ENCODE data around the gene TCF3. TPM values are rescaled to one million over a fixed set of nuclear protein-coding genes. Genes with fewer than 3 reads are reported as not detected.

TCF3 gene
- total and polyA plus RNA-seq, 4 donors: 5.2 to 119 (median 12.8) TPM

GRCh38 chr19:1606138-1606651 lies 46.2 kb downstream of the TCF3 start:
- WGBS: 16% methylated on average over 16 of the region's 16 CpGs
- H3K36me3 ChIP-seq (ENCODE audit: control insufficient read depth in 4 of 4, insufficient read depth in 3 of 4, low read depth in 1 of 4, low read length in 3 of 4): peaks cover 0 to 5% (median 2%) of the 10 kb centered on the region in 4 donors
- H3K27me3 ChIP-seq (ENCODE audit: control insufficient read depth in 4 of 4, insufficient read depth in 4 of 4, low read length in 3 of 4): no peaks in the 10 kb centered on the region
- no peak for DNase-seq (ENCODE audit: low spot score)
- H3K4me1 ChIP-seq (ENCODE audit: control insufficient read depth in 4 of 4, insufficient read depth in 4 of 4, low read length in 3 of 4): peaks cover 5 to 27% (median 20%) of the 10 kb centered on the region in 4 donors
- H3K4me3 ChIP-seq (ENCODE audit: low read depth in 1 of 3, low read length in 3 of 3): peak overlapping the region; percentile 66 to 88 (median 75)
- TF ChIP-seq RAD21 (IDR thresholded peaks at IDR 0.05) (no peak), ATF3 (IDR thresholded peaks at IDR 0.05) (no peak), TAF1 (conservative IDR thresholded peaks at IDR 0.05) (no peak), ZBTB33 (IDR thresholded peaks at IDR 0.05) (no peak), YY1 (IDR thresholded peaks at IDR 0.05) (peak; percentile 26), NR2F2 (IDR thresholded peaks at IDR 0.05) (no peak)
- H3K27ac ChIP-seq (ENCODE audit: low read depth in 1 of 2, low read length in 2 of 2): peak overlapping the region; percentile 81 to 92
- H3K9ac ChIP-seq (ENCODE audit: low read depth in 1 of 2, low read length in 2 of 2): peak overlapping the region; percentile 40 to 45
- no peaks in the 10 kb centered on the region for H3K9me3 ChIP-seq (ENCODE audit: control insufficient read depth in 4 of 4, low read length in 3 of 4)

- TF ChIP-seq ZBTB33 (IDR thresholded peaks at IDR 0.05): no peak
- TF ChIP-seq RXRA (IDR thresholded peaks at IDR 0.05): no peak
- TF ChIP-seq REST (IDR thresholded peaks at IDR 0.05): peak; percentile 68
- peak; percentile 58 for TF ChIP-seq CTCF (IDR thresholded peaks at IDR 0.05; ENCODE audit: low read depth, low read length, missing input control)
- TF ChIP-seq FOXA1 (IDR thresholded peaks at IDR 0.05): peak; percentile 19
- no peak for TF ChIP-seq JUND (IDR thresholded peaks at IDR 0.05)
- TF ChIP-seq ATF3 (IDR thresholded peaks at IDR 0.05): no peak
- TF ChIP-seq HNF4A (conservative IDR thresholded peaks at IDR 0.05): peak; percentile 37 to 68
- peak; percentile 37 for TF ChIP-seq TAF1 (conservative IDR thresholded peaks at IDR 0.05)
- TF ChIP-seq HNF4G (IDR thresholded peaks at IDR 0.05): peak; percentile 64
- TF ChIP-seq SP1 (IDR thresholded peaks at IDR 0.05): peak; percentile 71
- no peak for TF ChIP-seq FOXA2 (IDR thresholded peaks at IDR 0.05)
- peak; percentile 16 for TF ChIP-seq NR2F2 (IDR thresholded peaks at IDR 0.05)
- peak; percentile 74 to 92 for TF ChIP-seq GABPA (IDR thresholded peaks at IDR 0.05 in 1 of 2, conservative IDR thresholded peaks at IDR 0.05 in 1 of 2)
- TF ChIP-seq EGR1 (IDR thresholded peaks at IDR 0.05; ENCODE audit: low read depth in 2 of 2): no peak
- TF ChIP-seq RAD21 (IDR thresholded peaks at IDR 0.05): peak; percentile 79 to 83
- TF ChIP-seq YY1 (IDR thresholded peaks at IDR 0.05): peak; percentile 64
- no peak for TF ChIP-seq MAX (IDR thresholded peaks at IDR 0.05)
- Histone ChIP-seq H3K4me1 (ENCODE audit: control insufficient read depth in 4 of 4, insufficient read depth in 4 of 4, low read length in 3 of 4) (peaks cover 5 to 27% (median 20%) of the 10 kb centered on the region in 4 donors), H3K36me3 (ENCODE audit: control insufficient read depth in 4 of 4, insufficient read depth in 3 of 4, low read depth in 1 of 4, low read length in 3 of 4) (peaks cover 0 to 2% (median 1%) of the 10 kb centered on the region in 4 donors), H3K9ac (ENCODE audit: low read depth in 1 of 2, low read length in 2 of 2) (peak within 1 kb of the TSS; percentile 80 to 95), H3K9me3 (ENCODE audit: control insufficient read depth in 4 of 4, low read length in 3 of 4) (no peaks in the 10 kb centered on the region), H3K27me3 (ENCODE audit: control insufficient read depth in 4 of 4, insufficient read depth in 4 of 4, low read length in 3 of 4) (no peaks in the 10 kb centered on the region), H3K4me3 (ENCODE audit: low read depth in 1 of 3, low read length in 3 of 3) (peak within 1 kb of the TSS; percentile 88 to 93 (median 93)), H3K27ac (ENCODE audit: low read depth in 1 of 2, low read length in 2 of 2) (peak within 1 kb of the TSS; percentile 81 to 92)
- under 1% methylated on average over 79 of the region's 79 CpGs for WGBS
- peak; percentile 94 for DNase-seq (ENCODE audit: low spot score)
These were observed 46.9 kb downstream of the TCF3 start, which contains the start of gene UQCR11 for GRCh38 chr19:1605236-1606137. TSS of gene UQCR11 (minus strand) at chr19:1605462. CDS start at chr19:1605409, 53 bp downstream.
